Mesenteric fat pad (tissue), 1 donor: ENCODE measurements around the gene COX10. TPM values are rescaled to one million over a fixed set of nuclear protein-coding genes. Genes with fewer than 3 reads are reported as not detected.

Source experiments
- DNase-seq: peaks from one replicate; pipeline ENCODE4 v3.0.0-alpha.2; 2020; ENCODE audit warnings: low spot score
- total RNA-seq: library from RNA; stranded (reverse); fragmentation: NEBNext Ultra II Directional; extraction: Animal tissue kit (Norgen Biotek cat#: 25700); gene quantifications from one replicate; pipeline ENCODE4 v1.2.1, GENCODE V29; 2021
- donor health status: DM: yes; HTN: yes; CAD: no.

Gene COX10
- total RNA-seq, 1 donor from 2014 or later: 15.7 TPM

DNA sequence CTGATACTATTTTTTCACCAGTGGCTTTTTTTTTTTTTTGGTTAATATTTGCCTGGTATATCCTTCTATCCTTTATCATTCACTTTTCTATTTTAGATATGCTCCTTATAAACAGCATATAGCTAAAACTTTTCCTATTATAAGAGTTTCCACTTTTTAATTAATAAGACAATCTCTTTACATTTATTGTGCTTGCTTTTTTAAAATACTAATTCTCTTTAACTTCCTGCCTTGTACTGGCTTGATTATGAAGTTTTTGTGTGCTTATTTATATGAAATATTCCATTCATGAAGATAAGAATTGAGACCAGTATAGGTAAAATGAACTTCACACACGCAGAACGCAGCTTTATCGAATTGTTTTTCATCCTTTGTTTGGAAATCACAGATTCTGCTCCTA lies 176.3 kb downstream of the COX10 start:
- DNase-seq: no peak

Other genes with a start within 250 kb of the COX10 start
- gene CDRT15, start 167.4 kb downstream of the COX10 start, total RNA-seq: not detected
- gene HS3ST3B1, start 231.6 kb downstream of the COX10 start, total RNA-seq: 3.6 TPM